KG1 (cell line): ENCODE measurements around the gene FLOT1.
"Not testable (repeated sequence)": the region's sequence is repeated elsewhere in the genome, so short reads cannot be mapped to it uniquely, and the experiment has no call there.

Source experiments
- DNase-seq: peaks from one replicate; lab custom pipeline; 2025; lab: John Stamatoyannopoulos, UW

Gene FLOT1

DNA sequence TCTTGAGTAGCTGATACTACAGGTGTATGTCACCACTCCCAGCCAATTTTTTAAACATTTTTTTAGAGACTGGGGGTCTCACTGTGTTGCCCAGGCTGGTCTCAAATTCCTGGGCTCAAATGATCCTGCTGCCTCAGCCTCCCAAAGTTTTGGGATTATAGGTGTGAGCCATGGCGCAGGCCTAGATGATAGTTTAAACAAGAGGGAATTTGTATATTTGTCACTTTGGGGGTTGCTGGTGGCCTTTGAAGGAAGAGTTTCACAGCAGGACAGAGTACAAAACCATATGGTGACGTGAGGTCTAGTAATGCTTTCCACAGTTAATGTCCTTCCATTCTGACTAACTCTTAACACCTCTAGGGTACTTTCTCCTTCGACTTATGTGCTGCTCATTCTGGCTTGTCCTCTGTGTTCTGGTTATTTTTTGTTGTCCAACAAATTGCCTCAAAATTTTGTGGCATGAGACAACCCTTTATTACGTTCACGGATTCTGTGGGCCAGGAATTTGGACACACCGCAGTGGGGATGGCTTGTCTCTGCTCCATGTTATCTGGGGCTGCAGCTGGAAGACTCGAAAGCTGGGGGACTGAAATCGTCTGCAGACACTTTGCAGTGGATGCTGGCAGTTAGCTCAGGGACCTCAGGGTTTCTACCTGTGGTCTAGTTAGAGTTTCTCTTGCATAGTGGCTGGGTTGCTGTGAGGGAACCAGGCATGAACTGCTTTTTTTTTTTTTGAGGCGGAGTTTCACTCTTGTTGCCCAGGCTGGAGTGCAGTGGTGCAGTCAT, 24.9 kb upstream of the FLOT1 start:
- no peak for DNase-seq

DNA sequence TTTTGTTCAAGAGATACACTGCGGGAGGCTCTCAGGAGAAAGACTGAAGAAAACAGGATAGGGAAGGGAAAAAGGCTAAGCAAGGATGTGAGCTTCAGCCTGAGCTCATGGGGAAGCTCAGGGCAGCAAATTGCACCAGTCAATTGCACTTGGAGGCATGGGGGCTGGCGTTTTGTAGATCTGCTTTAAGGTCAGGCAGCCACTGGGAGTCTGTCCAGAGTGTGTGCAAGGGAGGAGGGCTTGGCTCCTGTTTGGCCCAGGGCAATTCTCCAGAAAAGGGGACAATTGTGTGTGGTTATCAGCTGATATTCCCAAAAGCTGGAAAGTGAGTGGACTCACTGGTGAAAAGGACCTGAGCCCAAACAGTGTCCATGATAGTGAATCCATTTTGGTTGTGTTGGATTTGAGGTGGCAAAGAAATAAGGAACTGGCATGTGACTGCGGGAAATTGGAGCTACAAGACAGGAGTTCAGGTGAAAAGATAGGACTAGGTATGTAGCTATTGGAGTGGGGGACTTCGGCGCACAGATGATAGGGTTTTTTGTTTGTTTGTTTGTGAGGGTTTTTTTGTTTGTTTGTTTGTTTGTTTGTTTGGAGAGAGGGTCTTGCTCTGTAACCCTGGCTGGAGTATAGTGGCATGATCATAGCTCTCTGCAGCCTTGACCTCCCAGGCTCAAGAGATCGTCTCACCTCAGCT, 24.1 kb upstream of the FLOT1 start:
- DNase-seq = no peak

DNA sequence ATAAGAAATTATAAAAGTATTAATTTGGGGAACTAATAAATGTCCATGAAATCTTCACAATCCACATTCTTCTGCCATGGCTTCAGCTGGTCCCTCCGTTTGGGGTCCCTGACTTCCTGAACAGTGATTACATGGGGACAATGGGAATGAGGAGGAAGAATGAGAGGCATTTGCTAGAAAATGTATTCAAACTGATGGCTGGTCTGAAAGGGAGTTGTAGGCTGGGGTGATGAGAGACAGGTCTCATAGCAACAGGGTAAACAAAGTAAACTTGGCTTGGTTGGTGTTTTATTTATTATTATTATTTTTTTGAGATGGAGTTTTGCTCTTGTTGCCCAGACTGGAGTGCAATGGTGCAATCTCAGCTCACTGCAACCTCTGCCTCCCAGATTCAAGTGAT, 23.0 kb upstream of the FLOT1 start:
- not testable (repeated sequence) for DNase-seq

DNA sequence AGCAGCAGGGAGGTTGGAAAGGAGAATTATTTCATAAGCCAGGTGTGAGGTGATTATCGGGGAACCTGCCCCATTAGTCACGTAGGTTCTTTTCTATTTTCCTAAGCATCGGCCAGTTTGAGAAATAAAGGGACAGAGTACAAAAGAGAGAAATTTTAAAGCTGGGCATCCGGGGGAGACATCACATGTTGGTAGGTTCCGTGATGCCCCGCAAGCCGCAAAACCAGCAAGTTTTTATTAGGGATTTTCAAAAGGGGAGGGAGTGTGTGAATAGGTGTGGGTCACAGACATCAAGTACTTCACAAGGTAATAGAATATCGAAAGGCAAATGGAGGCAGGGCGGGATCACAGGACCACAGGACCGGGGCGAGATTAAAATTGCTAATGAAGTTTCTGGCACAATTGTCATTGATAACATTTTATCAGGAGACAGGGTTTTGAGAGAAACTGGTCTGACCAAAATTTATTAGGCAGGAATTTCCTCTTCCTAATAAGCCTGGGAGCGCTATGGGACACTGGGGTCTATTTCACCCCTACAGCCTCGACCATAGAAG, 22.1 kb upstream of the FLOT1 start:
- not testable (repeated sequence) for DNase-seq

DNA sequence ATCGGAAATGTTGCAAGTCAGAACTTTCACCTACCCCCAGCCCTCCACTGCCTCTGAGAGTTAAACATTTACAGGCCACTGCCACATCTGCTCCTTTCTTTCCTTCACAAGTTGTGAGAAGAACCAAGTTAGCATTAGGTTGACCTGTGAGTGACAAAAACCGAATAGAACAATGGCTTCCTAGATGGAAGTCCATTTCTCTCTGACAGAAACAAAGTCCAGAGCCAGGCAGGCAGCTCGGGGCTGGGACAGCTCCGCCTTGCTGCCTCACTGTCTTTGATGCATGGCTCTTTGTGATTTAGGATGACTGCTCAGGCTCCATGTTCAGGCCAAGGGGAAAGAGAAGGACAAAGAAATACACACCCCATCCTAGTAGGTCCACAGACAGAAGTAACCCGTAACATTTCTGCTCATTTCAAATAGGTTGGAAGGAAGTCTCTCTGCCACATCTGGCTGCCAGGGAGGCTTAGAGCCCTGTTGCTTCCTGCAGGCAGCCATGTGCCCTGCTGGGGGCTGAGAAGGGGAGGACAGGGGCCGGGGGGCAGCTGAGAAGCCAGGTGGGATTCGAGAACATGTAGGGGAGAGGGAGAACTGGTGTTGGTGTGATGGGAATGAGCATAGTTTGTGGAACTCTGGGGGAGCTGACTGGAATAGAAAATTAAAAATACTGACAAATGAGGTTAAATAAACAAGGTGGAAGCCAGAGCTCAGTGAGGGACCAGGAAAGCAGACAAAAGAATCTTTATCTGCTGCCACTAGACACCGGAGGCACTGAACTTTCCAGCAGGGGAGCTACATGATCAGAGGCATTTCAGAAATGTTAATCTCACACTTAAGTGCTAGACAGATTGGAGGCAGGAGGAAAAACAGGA, 21.4 kb upstream of the FLOT1 start:
- DNase-seq = no peak

DNA sequence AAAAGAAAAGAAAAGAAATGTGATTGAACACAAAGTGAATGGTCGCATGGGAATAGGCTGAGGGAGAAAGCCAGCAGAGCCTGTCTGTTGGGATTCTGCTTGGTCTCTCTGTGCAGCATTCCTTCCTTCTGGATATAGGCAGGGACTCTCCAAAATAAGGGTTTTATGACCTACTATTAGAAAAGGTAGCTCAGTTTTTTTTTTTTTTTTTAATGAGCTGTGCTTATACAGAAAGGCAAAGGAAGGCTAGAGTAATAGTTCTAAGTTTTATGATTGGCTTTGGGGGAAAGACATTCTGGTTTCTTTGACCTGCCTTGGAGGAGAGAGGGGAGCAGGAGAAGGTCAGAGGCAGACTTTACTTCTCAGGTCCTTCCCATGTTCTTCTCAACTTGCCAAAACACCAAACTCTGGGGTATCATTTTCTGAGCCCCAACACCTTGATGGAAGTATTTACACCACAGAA, 20.7 kb upstream of the FLOT1 start:
- no peak for DNase-seq

DNA sequence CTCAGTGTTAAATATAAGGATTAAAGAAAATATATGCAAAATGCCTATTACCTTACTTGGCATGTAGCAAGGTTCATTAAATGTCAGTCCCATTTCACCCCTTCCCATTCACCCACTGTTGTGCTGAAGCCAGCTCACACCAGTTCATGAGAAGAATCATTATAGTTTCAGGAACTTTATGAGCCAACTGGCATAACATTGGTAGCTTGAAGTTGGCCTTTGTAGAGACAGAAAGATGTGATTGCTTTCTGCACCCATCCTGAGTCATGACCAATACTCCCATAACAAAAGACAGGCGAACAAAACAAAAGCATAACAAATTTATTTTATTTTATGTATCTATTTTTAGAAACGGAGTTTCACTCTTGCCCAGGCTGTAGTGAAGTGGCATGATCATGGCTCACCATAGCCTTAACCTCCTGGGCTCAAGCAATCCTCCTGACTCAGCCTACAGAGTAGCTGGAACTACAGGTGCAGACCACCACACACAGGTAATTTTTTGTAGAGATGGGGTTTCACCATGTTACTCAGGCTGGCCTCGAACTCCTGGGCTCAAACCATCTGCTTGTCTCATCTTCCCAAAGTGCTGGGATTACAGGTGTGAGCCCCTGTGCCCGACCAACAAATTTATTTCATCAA, 19.4 kb upstream of the FLOT1 start:
- DNase-seq = no peak

DNA sequence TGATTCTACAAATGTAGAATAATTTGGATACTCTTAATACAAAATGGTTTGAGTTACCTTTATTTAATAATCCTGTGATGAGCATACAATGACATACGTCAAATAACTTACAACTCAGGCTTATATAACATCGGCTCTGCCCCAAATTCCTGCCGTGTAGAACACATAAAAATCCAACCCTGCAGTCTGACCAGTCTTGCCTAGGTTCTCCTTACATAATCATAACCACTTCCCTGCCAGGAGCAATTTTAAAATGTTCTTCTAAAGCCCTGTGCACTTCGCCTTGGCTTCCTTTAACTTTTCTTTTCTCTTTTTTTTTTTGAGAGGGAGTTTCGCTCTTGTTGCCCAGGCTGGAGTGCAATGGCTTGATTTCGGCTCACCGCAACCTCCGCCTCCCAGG, 18.1 kb upstream of the FLOT1 start:
- no peak for DNase-seq

DNA sequence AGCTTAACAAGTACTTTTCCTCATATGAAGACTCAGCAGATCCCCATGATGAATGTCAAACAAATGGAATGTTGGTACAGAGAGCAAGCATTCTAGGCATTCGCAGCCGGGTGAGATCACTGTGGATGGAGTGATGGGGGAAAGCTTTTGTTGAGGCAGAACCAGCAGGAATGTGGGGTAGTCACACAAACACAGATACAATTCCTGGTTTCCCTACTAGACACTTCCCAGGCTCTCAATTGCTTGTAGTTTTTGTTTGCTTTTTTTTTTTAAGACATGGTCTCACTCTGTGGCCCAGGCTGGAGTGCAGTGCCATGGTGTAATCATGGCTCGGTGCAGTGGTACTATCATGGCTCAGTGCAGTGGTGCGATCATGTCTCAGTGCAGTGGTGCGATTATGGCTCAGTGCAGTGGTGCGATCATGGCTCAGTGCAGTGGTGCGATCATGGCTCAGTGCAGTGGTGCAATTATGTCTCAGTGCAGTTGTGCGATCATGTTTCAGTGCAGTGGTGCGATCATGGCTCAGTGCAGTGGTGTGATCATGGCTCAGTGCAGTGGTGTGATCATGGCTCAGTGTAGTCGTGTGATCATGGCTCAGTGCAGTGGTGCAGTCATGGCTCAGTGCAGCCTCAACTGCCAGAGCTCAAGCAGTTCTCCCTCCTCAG, 17.2 kb upstream of the FLOT1 start:
- no peak for DNase-seq

DNA sequence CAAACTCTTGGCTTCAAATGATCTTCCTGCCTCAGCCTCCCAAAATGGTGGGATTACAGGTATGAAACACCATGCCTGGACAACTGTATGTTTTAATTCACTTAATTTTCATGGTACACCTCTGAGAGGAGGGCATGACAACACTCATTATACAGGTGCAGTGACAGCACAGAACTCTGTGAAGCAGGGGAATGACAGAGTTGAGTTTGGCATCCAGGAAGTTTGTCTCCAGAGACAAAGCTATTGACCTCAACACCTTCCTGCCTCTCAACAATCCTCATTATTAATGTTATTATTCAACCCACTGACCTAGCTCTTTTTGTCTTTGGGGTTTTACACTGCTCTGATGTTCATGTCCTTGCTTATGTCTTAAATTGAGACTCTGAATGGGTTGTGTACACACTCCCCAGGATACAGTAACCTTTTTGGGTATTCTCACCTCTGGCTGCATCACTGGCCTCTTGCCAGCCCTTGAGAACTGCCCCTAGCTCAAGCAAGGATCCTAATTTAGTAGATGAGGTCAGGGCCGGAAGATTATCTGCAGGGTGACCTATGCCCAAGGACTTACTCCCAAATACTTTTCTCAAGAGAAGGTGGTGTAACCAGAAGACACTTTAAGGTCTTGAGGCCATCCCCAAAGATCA, 14.9 kb upstream of the FLOT1 start:
- no peak for DNase-seq

DNA sequence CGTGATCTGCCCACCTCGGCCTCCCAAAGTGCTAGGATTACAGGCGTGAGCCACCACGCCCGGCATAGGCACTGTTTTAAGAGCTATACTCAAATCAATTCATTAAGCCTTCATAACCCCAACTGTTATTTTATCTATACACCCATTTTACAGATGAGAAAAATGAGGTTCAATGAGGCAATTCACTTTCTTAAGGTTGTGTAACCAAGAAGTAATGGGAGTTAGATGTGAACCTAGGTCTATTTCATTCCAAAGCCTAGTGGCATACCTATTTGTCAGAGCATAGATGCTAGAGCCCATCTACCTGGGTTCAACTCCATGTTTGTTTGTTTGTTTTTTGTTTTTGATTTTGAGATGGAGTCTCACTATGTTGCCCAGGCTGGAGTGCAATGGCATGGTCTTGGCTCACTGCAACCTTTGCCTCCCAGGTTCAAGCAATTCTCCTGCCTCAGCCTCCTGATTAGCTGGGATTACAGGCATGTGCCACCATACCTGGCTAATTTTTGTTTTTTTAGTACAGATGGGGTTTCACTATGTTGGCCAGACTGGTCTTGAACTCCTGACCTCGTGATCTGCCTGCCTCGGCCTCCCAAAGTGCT, 14.0 kb upstream of the FLOT1 start:
- not testable (repeated sequence) for DNase-seq

DNA sequence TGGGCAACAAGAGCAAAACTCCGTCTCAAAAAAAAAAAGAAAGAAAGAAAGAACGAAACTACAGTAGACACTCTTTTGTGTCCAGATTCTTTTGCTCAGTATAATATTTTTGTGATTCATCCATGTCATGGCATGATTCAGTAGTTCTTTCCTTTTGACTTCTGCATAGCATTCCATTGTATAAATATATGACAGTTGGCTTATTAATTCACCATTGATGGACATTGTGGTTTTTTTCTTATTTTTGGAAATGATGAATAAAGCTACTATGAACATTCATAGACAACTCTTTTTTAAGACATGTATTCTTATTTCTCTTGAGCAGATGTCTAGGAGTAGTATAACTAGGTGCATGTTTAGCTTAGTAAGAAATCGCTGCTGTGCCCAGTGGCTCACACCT, 12.1 kb upstream of the FLOT1 start:
- DNase-seq = no peak

DNA sequence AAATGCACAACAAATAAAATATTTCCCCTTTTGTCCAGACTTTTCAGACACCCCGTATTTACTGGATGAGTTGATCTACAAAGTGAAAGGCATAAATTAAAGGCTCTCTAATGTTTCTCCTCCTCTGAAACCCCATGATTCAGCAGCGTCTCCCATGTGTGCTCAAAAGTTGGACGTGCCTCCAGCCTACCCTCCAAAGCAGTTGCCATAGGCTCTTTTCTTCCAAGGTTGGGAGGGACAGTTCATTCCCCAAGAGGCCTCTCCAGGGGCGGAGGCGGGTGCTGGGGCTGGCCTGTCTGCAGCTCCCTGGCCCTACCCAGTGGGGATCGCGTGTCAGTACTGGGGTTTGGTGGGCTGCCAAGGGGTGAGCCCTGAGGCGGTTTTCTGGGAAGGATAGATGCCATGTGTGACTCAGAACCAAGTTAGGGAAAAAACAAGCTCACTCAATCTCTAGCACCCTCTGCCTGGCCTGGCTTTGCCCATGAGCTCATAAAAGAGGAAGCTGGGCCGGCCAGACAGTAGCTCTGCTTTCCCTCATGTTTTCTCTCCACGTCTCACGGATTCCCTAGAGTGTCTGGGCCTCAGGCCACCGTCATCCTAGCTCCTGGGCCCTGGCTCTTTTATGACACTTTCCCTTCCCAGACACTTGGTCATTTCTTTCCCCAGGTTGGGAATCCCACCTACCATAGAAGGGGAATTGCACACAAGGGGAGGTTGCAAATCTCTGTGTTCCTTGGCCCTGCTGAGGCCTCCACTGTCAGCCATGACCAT, 9.9 kb upstream of the FLOT1 start:
- no peak for DNase-seq

DNA sequence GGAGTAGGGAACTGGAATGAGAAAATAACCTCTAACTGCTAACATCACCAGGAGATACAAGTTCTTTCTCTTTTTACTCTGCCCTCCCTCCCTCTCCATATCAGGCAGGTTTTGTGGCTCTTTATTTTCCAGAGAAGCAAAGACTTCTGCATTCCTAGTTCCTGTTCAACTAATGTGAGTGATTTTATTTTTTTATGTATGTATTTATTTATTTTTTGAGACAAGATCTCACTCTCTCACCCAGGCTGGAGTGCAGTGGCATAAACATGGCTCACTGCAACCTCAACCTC, 7.8 kb upstream of the FLOT1 start:
- no peak for DNase-seq

DNA sequence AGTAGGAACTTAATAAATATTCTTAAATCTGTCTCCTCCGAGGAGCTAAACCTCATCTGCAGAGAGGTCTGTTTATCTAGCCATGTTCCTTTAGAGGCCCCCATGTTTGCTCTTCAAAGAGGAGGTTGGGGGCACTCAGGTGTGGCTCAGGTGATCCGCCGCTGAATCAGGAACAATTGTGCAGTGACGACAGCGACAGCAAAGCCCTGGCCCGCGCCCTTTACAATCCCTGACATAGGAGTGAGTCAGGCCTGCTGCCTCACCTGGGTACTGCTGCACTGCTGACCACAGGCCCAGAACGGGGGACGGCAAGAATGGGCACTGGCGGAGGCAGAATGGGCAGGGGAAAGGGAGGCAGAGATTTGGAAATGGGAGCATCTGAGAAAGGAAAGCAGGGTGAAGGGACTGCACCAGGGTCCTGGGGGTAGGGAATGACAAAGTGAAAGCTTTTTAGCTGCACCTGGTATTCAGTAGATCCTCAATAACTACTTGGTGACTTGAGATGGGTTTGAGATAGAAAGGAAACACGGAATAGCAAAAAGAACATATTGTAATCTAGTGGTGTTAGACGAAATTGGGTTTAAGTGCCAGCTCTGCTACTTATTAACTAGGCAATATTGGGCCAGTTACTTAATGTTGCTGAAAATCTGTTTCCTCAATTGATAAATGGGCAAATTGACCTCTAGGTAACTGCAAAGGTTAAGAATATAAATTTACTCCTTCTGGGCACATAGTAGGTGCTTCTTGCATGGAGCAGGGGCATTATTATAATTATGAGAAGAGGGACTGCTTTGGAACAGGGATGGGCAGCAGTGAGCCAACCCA, 7.3 kb upstream of the FLOT1 start:
- no peak for DNase-seq

DNA sequence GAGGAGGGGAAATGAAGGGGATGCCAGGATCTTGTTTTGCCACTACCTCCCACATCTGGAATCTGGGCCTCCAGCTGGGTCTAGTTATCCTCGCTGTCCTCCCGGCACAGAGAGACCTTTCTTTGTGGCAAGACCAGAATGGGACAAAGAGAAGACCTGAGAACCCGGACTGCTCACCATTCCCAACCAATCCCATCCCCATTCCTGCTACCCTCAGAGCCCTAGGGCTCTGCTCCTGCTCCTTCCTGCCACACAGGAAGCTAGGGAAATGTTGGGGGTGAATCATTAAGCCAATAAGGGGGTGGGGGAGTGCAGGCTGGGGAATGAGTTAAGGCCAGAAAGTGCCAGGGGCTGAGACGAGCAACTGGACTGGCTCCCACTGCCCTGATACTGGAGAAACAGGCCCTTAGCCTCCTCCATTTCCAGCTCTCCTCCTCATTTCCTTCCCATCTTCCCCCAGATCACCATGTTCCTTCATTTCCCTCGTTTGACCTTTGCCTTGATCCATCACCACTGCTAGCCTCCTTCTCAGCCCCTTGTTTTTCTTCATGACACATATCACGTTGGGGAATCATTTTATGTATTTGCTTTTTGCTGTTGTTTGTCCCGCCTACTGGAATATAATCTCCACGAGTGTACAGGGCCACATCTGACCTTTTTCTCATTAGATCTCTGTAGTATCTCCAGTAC, 6.5 kb upstream of the FLOT1 start:
- no peak for DNase-seq

DNA sequence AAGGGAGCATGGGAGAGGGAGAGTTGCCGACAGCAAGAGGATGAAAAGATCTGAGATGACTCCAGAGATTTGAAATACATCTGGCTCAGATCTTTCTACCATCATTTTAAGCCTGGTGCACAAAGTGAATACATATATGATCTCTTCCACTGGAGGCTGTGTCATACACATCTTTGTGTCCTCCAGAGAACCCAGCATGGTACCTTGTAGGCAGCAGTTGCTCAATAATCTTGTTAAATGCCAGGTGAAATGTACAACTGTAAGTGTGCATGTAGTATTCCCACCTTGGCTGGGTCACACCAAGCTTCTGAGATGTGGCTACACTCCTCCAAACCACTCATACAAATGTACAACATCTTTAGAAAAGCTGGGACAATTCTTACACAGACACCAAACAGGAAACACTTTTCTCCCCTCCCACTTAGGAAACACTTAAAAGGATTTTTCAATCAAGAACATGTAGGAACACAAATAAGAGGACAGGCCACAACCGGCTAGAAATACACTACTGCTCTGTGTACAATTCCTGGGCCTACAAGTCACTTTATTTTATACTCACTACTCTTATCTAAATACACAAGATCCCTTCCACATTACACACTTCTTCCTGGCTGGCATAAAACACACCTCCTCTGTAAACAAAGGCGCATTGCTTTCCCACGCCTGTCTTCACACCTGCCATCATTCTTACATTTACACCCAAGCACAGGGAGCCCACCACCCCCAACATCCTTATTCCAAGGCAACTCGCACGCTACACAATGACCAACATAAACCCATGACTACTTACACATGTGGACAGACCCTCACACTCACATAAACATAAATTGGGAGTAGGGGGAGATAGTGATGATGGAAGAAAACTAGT, 5.6 kb upstream of the FLOT1 start:
- DNase-seq = no peak
